ENCODE results near the gene C2CD2. TPM values are rescaled to one million over a fixed set of nuclear protein-coding genes. Genes with fewer than 3 reads are reported as not detected.

The C2CD2 gene
- total and polyA plus RNA-seq, 2 of the 8 experiments (the other 6 are each of a cell fraction or from before 2014, with no cell fraction given) = 10.4 to 13.0 TPM

GRCh38 chr21:41863439-41863740, 90.4 kb downstream of the C2CD2 start:
- CTCF ChIA-PET (ENCODE audit: partially characterized antibody) = interaction anchor here (0.7 to 1.5 kb wide), 7 partner anchors 9 to 622 kb away, joined by 3 to 4 read pairs (median 3); no protein-coding TSS in a partner anchor

More at GRCh38 chr21:41863439-41863740, 90.4 kb downstream of the C2CD2 start:
- no peak overlapping the region for H2AFZ ChIP-seq (ENCODE audit: low read length)
- H3K27me3 ChIP-seq (replicated peaks in 1 of 4; ENCODE audit: control insufficient read depth in 3 of 4, extremely low read depth in 1 of 4, insufficient read depth in 3 of 4, low read length in 3 of 4) = no peaks in the 10 kb centered on the region
- no peaks in the 10 kb centered on the region for H3K9me3 ChIP-seq (ENCODE audit: insufficient read depth in 2 of 2, low read depth in 1 of 2, low read length in 1 of 2)
- H2BK12ac ChIP-seq (ENCODE audit: low read depth, low read length) = no peak overlapping the region
- no peaks in the 10 kb centered on the region for H3K23me2 ChIP-seq (ENCODE audit: low read depth, low read length)
- H2BK20ac ChIP-seq (ENCODE audit: low read length) = no peak overlapping the region
- peaks cover 0 to 16% of the 10 kb centered on the region in 2 experiments; a peak in 2 of 4 replicates for H3K79me2 ChIP-seq (ENCODE audit: control insufficient read depth in 1 of 2, insufficient read depth in 2 of 2, low read length in 2 of 2)
- no peak overlapping the region for H3K9ac ChIP-seq (replicated peaks in 1 of 4; ENCODE audit: extremely low read depth in 1 of 4, low read depth in 3 of 4, low read length in 3 of 4)
- no peak overlapping the region for H4K8ac ChIP-seq (ENCODE audit: extremely low read depth, insufficient read depth, low read length)
- no peak overlapping the region for H3K4ac ChIP-seq (replicated peaks; ENCODE audit: insufficient read length, low read depth, low read length)
- no peak overlapping the region for H3K18ac ChIP-seq (ENCODE audit: extremely low read depth, low read length)
- H3K56ac ChIP-seq (replicated peaks; ENCODE audit: insufficient read length, low read depth, low read length) = no peak overlapping the region
- POLR2A ChIA-PET (ENCODE audit: partially characterized antibody) = interaction anchor here (1.0 kb wide), 1 partner anchor 14 kb away, joined by 3 read pairs; no protein-coding TSS in a partner anchor
- no peak overlapping the region for H2BK15ac ChIP-seq (ENCODE audit: low read length)
- no peak for FAIRE-seq
- H2BK120ac ChIP-seq (replicated peaks; ENCODE audit: low read depth, low read length) = no peak overlapping the region
- TF ChIP-seq NRF1 (IDR thresholded peaks at IDR 0.05; ENCODE audit: low read depth, low read length) = no peak
- no peak overlapping the region for H3K4me3 ChIP-seq (ENCODE audit: extremely low read depth in 1 of 4, insufficient read depth in 2 of 4, low read depth in 3 of 4, low read length in 4 of 4)
- H3K4me1 ChIP-seq (replicated peaks in 1 of 4; ENCODE audit: control insufficient read depth in 3 of 4, insufficient read depth in 4 of 4, low read length in 3 of 4) = peaks cover 0 to 3% (median 0%) of the 10 kb centered on the region in 4 experiments; a peak in 2 of 7 replicates
- no peak overlapping the region for H4K91ac ChIP-seq (replicated peaks; ENCODE audit: insufficient read length, low read length)
- WGBS, 2 experiments (ENCODE audit: extremely low coverage in 1 of 2, insufficient coverage in 1 of 2, insufficient read length in 1 of 2, insufficient replicate concordance in 2 of 2, low coverage in 1 of 2, low lambda C conversion rate in 2 of 2, missing lambda C conversion rate in 1 of 2) = 85% methylated on average over 4 of the region's 4 CpGs; no CpG with 5 or more reads in 1 of the 2 experiments
- H3K36me3 ChIP-seq (ENCODE audit: control insufficient read depth in 2 of 4, insufficient read depth in 4 of 4, low read length in 3 of 4) = peaks cover 0 to 2% (median 0%) of the 10 kb centered on the region in 4 experiments; a peak in 2 of 8 replicates
- no peak overlapping the region for H3K14ac ChIP-seq (ENCODE audit: insufficient read length)
- no peak overlapping the region for H3K4me2 ChIP-seq (ENCODE audit: insufficient read depth in 1 of 2, low read depth in 2 of 2, low read length in 2 of 2)
- peaks cover 0 to 1% of the 10 kb centered on the region in 2 experiments for H4K20me1 ChIP-seq (replicated peaks in 1 of 2; ENCODE audit: control insufficient read depth in 1 of 2, insufficient read depth in 2 of 2, low read length in 2 of 2)
- H3K27ac ChIP-seq (ENCODE audit: low read depth, low read length) = no peak overlapping the region
- no peak for DNase-seq (ENCODE audit: low read depth in 1 of 2, low spot score in 2 of 2)
- H3K79me1 ChIP-seq (ENCODE audit: low read depth, low read length) = peaks cover 2% of the 10 kb centered on the region; the same call in 1 of the 2 replicates
- H3K23ac ChIP-seq (ENCODE audit: insufficient read length) = no peak overlapping the region
- H4K5ac ChIP-seq (ENCODE audit: insufficient read length, low read depth, low read length) = no peak overlapping the region
- H2BK5ac ChIP-seq (ENCODE audit: low read depth, low read length) = no peak overlapping the region
- no peak overlapping the region for H2AK5ac ChIP-seq (ENCODE audit: low read depth, low read length)
